Tibial nerve (tissue), 4 donors: ENCODE measurements around the gene MYO1H.

Experiments used
- EP300 ChIP-seq, 2 donors: sonication (generic); formaldehyde crosslinking; IDR thresholded peaks; one replicate each; pipeline ENCODE4 v1.6.1; 2017; ENCODE audit warnings: antibody characterized with exemption in 2 of 2, mild to moderate bottlenecking in 1 of 2
- POLR2A ChIP-seq, 2 donors: fragments of 450-650 bp; IDR thresholded peaks; one replicate each; pipeline ENCODE4 v1.6.1; 2017; ENCODE audit warnings: antibody characterized with exemption in 2 of 2, mild to moderate bottlenecking in 2 of 2, moderate library complexity in 2 of 2
- TF ChIP-seq, protein P1 (sequence below), 5 experiments: fragments of 200-600 bp in 3 of 5; fragments of 450-650 bp in 2 of 5; sonication (generic) in 3 of 5; IDR thresholded peaks; one replicate each; pipeline ENCODE4 v1.5.1; 2016 to 2019; ENCODE audit warnings: antibody characterized with exemption in 5 of 5, mild to moderate bottlenecking in 3 of 5, moderate library complexity in 2 of 5

DNA sequence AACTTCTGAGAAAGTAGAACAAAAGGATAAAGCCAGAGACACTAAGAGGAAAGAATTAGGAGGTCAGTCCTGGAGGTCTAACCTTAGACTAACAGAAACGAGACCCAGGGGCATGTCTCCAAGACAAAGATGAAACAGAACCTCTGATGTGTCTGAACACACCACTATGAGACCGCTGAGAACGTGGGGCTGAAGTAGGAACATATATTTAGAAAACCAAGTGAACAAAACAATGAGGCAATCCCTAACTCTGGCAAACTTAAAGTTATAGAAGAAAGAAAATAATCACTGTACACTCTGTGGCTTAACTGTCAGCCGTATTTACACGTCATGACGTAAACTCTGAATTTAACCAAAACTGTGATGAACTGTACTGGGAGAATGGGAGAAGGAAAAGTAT is 111.5 kb downstream of the MYO1H start:
- TF ChIP-seq, protein P1, sequence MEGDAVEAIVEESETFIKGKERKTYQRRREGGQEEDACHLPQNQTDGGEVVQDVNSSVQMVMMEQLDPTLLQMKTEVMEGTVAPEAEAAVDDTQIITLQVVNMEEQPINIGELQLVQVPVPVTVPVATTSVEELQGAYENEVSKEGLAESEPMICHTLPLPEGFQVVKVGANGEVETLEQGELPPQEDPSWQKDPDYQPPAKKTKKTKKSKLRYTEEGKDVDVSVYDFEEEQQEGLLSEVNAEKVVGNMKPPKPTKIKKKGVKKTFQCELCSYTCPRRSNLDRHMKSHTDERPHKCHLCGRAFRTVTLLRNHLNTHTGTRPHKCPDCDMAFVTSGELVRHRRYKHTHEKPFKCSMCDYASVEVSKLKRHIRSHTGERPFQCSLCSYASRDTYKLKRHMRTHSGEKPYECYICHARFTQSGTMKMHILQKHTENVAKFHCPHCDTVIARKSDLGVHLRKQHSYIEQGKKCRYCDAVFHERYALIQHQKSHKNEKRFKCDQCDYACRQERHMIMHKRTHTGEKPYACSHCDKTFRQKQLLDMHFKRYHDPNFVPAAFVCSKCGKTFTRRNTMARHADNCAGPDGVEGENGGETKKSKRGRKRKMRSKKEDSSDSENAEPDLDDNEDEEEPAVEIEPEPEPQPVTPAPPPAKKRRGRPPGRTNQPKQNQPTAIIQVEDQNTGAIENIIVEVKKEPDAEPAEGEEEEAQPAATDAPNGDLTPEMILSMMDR (IDR thresholded peaks at IDR 0.05), result no peak
- TF ChIP-seq POLR2A (IDR thresholded peaks at IDR 0.05) (no peak), EP300 (IDR thresholded peaks at IDR 0.05) (no peak)
